Measurements from ENCODE around the gene RANGAP1. TPM values are rescaled to one million over a fixed set of nuclear protein-coding genes. Genes with fewer than 3 reads are reported as not detected.

Gene RANGAP1
- total and polyA plus RNA-seq, 2 of the 13 experiments (the other 11 are each of a cell fraction or from before 2014, with no cell fraction given): 51.8 to 83.9 TPM

- peaks cover 63% of the 10 kb centered on the region for H3K4me1 ChIP-seq (ENCODE audit: insufficient read depth, low read length)
- H4K20me1 ChIP-seq (ENCODE audit: insufficient read depth, low read length): no peaks in the 10 kb centered on the region; the same call in 1 of the 2 replicates
- WGBS (ENCODE audit: low lambda C conversion rate): 20% methylated on average over 3 of the region's 3 CpGs
- H3K36me3 ChIP-seq (replicated peaks in 1 of 2; ENCODE audit: control insufficient read depth in 1 of 2, insufficient read depth in 2 of 2, low read length in 2 of 2): peaks cover 0 to 14% of the 10 kb centered on the region in 2 experiments; a peak in 1 of 5 replicates
- ChIA-PET POLR2A (interaction anchor here (0.9 to 2.1 kb wide), 6 partner anchors 20 to 160 kb away, joined by 3 to 20 read pairs (median 6); partner anchors contain the start of genes ACO2, PHF5A, RANGAP1 and TEF), CTCF (ENCODE audit: low intra/inter-chr PET ratio, low total read pairs) (no interaction called here)
- intact Hi-C loops (cut with micrococcal nuclease; ENCODE audit: unreplicated experiment): loop anchor here (10.0 kb wide), 1 partner anchor 57 kb away; no protein-coding TSS in a partner anchor
- ATAC-seq: peak; percentile 60
- BruUV-seq (replicated peaks): no TSS peak
- H3K9ac ChIP-seq (ENCODE audit: insufficient read depth, low read depth, low read length): peak overlapping the region; percentile 17; the same call in 1 of the 2 replicates
- no peak for DNase-seq (ENCODE audit: low spot score)
- H3K79me2 ChIP-seq (ENCODE audit: insufficient read depth, low read length): peaks cover 69% of the 10 kb centered on the region
- in situ Hi-C loops (cut with HindIII; ENCODE audit: extremely low pct_ligation_motif_present, low pct_unique_long_range_greater_than_20kb): no loop called here
- TF ChIP-seq ZNF296 (CRISPR knock-in tag; conservative IDR thresholded peaks at IDR 0.05) (no peak), PATZ1 (CRISPR knock-in tag; IDR thresholded peaks at IDR 0.05) (peak; percentile 29; the same call in 1 of the 2 replicates), MIER3 (CRISPR knock-in tag; IDR thresholded peaks at IDR 0.05; ENCODE audit: borderline replicate concordance) (no peak), BRD4 (CRISPR knock-in tag; IDR thresholded peaks at IDR 0.05) (no peak), TAF1 (CRISPR knock-in tag; IDR thresholded peaks at IDR 0.05) (0 out of 2 replicates have a peak, but pooled peaks have one; percentile 8), ATF2 (CRISPR knock-in tag; IDR thresholded peaks at IDR 0.05) (no peak), GABPA (IDR thresholded peaks at IDR 0.05; ENCODE audit: low read depth, low read length) (no peak), GABPA (CRISPR knock-in tag; IDR thresholded peaks at IDR 0.05; ENCODE audit: low read depth) (peak; percentile 15; the same call in 1 of the 2 replicates), HDAC6 (IDR thresholded peaks at IDR 0.05; ENCODE audit: low read depth, low read length) (no peak), TFAP4 (IDR thresholded peaks at IDR 0.05; ENCODE audit: borderline replicate concordance, low read depth) (peak; percentile 50; the same call in 1 of the 2 replicates)
- H3K27me3 ChIP-seq (ENCODE audit: control insufficient read depth in 1 of 2, insufficient read depth in 2 of 2, low read length in 2 of 2): no peaks in the 10 kb centered on the region
- H3K9me3 ChIP-seq (ENCODE audit: low read length): no peaks in the 10 kb centered on the region
- no peak overlapping the region for H2AFZ ChIP-seq (ENCODE audit: low read length)
- peak overlapping the region; percentile 69 for H3K27ac ChIP-seq (ENCODE audit: extremely low read length, insufficient read depth, low read length)
- peak overlapping the region in 1 of 3 experiments; percentile 0; a peak in 1 of 6 replicates for H3K4me3 ChIP-seq (replicated peaks in 1 of 3; ENCODE audit: insufficient read depth in 1 of 3, low read depth in 2 of 3, low read length in 3 of 3)
- peak overlapping the region; percentile 34 for H3K4me2 ChIP-seq (ENCODE audit: low read depth, low read length)
- no peak for FAIRE-seq
Observed at GRCh38 chr22:41308054-41308453, 22.1 kb upstream of the RANGAP1 start.
